Activated CD8-positive, alpha-beta memory T cell treated with anti-CD3 and anti-CD28 coated beads, Interleukin-2, amount 50 U/mL, for 24 hours (primary cell): ENCODE results near the gene ARHGEF37.

Experiments
- DNase-seq: peaks from one replicate; pipeline ENCODE4 v3.0.0-alpha.2; 2020; ENCODE audit errors: extremely low read depth

ARHGEF37 gene

GRCh38 chr5:149672701-149673476 is 91.6 kb downstream of the ARHGEF37 start:
- no peak for DNase-seq

GRCh38 chr5:149674686-149675085 is 93.4 kb downstream of the ARHGEF37 start:
- DNase-seq, result no peak

- DNase-seq, result no peak
Measured at GRCh38 chr5:149675610-149676201, 94.4 kb downstream of the ARHGEF37 start.

GRCh38 chr5:149677731-149678130 is 96.4 kb downstream of the ARHGEF37 start:
- no peak for DNase-seq

GRCh38 chr5:149679876-149680809 is 98.8 kb downstream of the ARHGEF37 start:
- DNase-seq, result no peak

- DNase-seq, result no peak
Measured at GRCh38 chr5:149680810-149681221, 99.5 kb downstream of the ARHGEF37 start.

- no peak for DNase-seq
Measured at GRCh38 chr5:149681252-149681651, 100.0 kb downstream of the ARHGEF37 start.

- no peak for DNase-seq
Measured at GRCh38 chr5:149681922-149682321, 100.6 kb downstream of the ARHGEF37 start.

- no peak for DNase-seq
Measured at GRCh38 chr5:149682532-149683075, 101.3 kb downstream of the ARHGEF37 start.

GRCh38 chr5:149683964-149684363 is 102.7 kb downstream of the ARHGEF37 start:
- DNase-seq, result no peak

- no peak for DNase-seq
Measured at GRCh38 chr5:149684371-149684770, 103.1 kb downstream of the ARHGEF37 start.
